GM03348 (cell line): ENCODE measurements around the gene LRMDA.

Experiments used
- DNase-seq: peaks from one replicate; pipeline ENCODE4 v3.0.0; 2012; ENCODE audit warnings: low spot score

LRMDA gene

GRCh38 chr10:75870039-75870645, 438.7 kb downstream of the LRMDA start:
- no peak for DNase-seq

- no peak for DNase-seq
These were observed 444.3 kb downstream of the LRMDA start for GRCh38 chr10:75875740-75876139.

GRCh38 chr10:75876710-75877109, 445.3 kb downstream of the LRMDA start:
- DNase-seq, result no peak

- DNase-seq, result no peak
These were observed 446.5 kb downstream of the LRMDA start for GRCh38 chr10:75877877-75878276.

GRCh38 chr10:75878586-75878985, 447.2 kb downstream of the LRMDA start:
- no peak for DNase-seq

GRCh38 chr10:75880031-75880775, 448.8 kb downstream of the LRMDA start:
- no peak for DNase-seq

GRCh38 chr10:75883081-75884072, 452.0 kb downstream of the LRMDA start:
- no peak for DNase-seq

- no peak for DNase-seq
These were observed 453.4 kb downstream of the LRMDA start for GRCh38 chr10:75884808-75885207.

- DNase-seq, result no peak
These were observed 455.9 kb downstream of the LRMDA start for GRCh38 chr10:75887369-75887768.

GRCh38 chr10:75887992-75888680, 456.7 kb downstream of the LRMDA start:
- DNase-seq, result no peak

- no peak for DNase-seq
These were observed 457.6 kb downstream of the LRMDA start for GRCh38 chr10:75889051-75889450.

GRCh38 chr10:75894761-75895160, 463.3 kb downstream of the LRMDA start:
- no peak for DNase-seq

- DNase-seq, result no peak
These were observed 463.8 kb downstream of the LRMDA start for GRCh38 chr10:75895259-75895658.

GRCh38 chr10:75899816-75900390, 468.5 kb downstream of the LRMDA start:
- DNase-seq, result no peak

- no peak for DNase-seq
These were observed 471.4 kb downstream of the LRMDA start for GRCh38 chr10:75902816-75903215.

- no peak for DNase-seq
These were observed 473.3 kb downstream of the LRMDA start for GRCh38 chr10:75904499-75905283.

- DNase-seq, result no peak
These were observed 474.1 kb downstream of the LRMDA start for GRCh38 chr10:75905490-75905889.

- peak; percentile 32 for DNase-seq
These were observed 478.6 kb downstream of the LRMDA start for GRCh38 chr10:75910032-75910431.

- DNase-seq, result no peak
These were observed 480.0 kb downstream of the LRMDA start for GRCh38 chr10:75911426-75911825.

- no peak for DNase-seq
These were observed 485.5 kb downstream of the LRMDA start for GRCh38 chr10:75916906-75917305.

GRCh38 chr10:75919913-75920312, 488.5 kb downstream of the LRMDA start:
- no peak for DNase-seq
